ENCODE results near the gene NAB2. TPM values are rescaled to one million over a fixed set of nuclear protein-coding genes. Genes with fewer than 3 reads are reported as not detected.

NAB2 gene
- total and polyA plus RNA-seq, 9 of the 15 experiments (the other 6 are each of a cell fraction or from before 2014, with no cell fraction given), result 0.45 to 40.9 (median 20.4) TPM

DNA sequence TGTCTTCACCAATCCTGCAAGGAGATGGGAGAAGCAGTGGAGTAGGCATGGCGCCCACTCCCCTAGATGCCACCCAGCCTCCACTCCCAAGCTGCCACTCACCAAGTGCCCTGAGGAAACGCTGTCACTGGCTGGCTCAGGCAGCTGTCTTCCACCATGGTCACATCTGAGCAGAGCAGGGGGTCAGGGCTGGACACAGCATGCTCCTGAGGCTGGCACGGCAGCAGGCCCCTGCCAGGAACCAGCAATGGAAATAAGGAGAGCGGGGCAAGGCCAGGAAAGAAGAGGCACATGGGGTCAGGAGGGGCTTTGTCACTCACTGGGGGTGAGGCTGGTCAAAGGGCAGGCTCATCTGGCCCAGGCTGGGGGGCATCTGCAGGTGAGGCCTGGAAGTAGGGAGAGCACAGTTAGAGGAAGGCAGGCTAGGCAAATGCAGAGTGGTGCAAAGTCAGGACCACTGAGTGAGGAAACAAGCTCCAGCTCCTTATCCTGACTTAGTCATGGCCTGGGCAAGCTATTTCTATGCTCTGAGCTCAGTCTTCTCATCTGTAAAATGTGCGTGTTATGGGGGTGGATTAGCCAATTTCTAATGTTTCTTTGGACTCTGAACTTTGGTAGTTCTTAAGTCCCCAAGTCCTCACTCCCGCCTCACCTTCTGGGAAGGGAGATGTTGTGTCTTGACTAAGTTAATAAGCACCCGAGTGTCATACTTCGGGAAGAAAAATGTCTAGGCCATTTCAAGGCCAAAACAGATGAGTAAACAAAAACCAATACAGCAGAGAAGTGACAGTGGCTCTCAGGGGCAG lies 8.0 kb downstream of the NAB2 start:
- H2AFZ ChIP-seq (ENCODE audit: low read depth, low read length), result peak overlapping the region; percentile 24; the same call in 1 of the 2 replicates
- FAIRE-seq (no peak), ATAC-seq (no peak), DNase-seq (ENCODE audit: extremely low read depth in 1 of 4, low spot score in 3 of 4) (peak in 2 of 4 experiments; percentile 7 to 9)
- ChIA-PET CTCF (ENCODE audit: low intra/inter-chr PET ratio) (no interaction called here), POLR2A (interaction anchor here (0.6 to 5.1 kb wide), 8 partner anchors 8 to 203 kb away, joined by 3 to 32 read pairs (median 4); partner anchors contain the start of gene STAT6)
- in situ Hi-C loops (cut with MboI) (no loop called here), intact Hi-C loops (cut with micrococcal nuclease) (no loop called here)
- H3K4me1 ChIP-seq (replicated peaks in 1 of 2; ENCODE audit: control insufficient read depth in 2 of 2, insufficient read depth in 2 of 2, low read length in 2 of 2), result peaks cover 37 to 55% of the 10 kb centered on the region in 2 experiments
- no peaks in the 10 kb centered on the region; the same call in 1 of the 2 replicates for H4K20me1 ChIP-seq (replicated peaks; ENCODE audit: control insufficient read depth, insufficient read depth, low read length)
- peaks cover 67% of the 10 kb centered on the region for H3K36me3 ChIP-seq (ENCODE audit: control insufficient read depth, insufficient read depth, low read length)
- BruUV-seq (replicated peaks), result no TSS peak
- H3K4me2 ChIP-seq (ENCODE audit: insufficient read depth, low read length), result no peak overlapping the region
- WGBS (ENCODE audit: insufficient coverage, low coverage, missing lambda C conversion rate), result 64% methylated on average over 8 of the region's 8 CpGs
- H3K9ac ChIP-seq (ENCODE audit: insufficient read depth in 1 of 2, low read depth in 2 of 2, low read length in 2 of 2), result peak overlapping the region; percentile 20 to 81; a peak in 3 of 4 replicates
- H3K9me3 ChIP-seq (replicated peaks; ENCODE audit: control insufficient read depth, insufficient read depth, low read depth, low read length), result no peaks in the 10 kb centered on the region
- H3K27me3 ChIP-seq (ENCODE audit: control insufficient read depth in 2 of 2, insufficient read depth in 2 of 2, low read length in 2 of 2), result no peaks in the 10 kb centered on the region; a peak in 1 of 5 replicates
- H3K79me2 ChIP-seq (ENCODE audit: control insufficient read depth, insufficient read depth, low read length), result peaks cover 12% of the 10 kb centered on the region; the same call in 2 of the 3 replicates
- H3K9me1 ChIP-seq (ENCODE audit: control insufficient read depth, insufficient read depth, low read length), result no peaks in the 10 kb centered on the region
- no peak overlapping the region for H3K4me3 ChIP-seq
- H3K27ac ChIP-seq (ENCODE audit: extremely low read depth, low read depth, low read length), result peak overlapping the region; percentile 52
- TF ChIP-seq SREBF2 (CRISPR knock-in tag; IDR thresholded peaks at IDR 0.05) (no peak), HEY1 (CRISPR knock-in tag; IDR thresholded peaks at IDR 0.05; ENCODE audit: borderline replicate concordance) (no peak), MAFF (IDR thresholded peaks at IDR 0.05; ENCODE audit: low read length) (peak; percentile 32; the same call in 1 of the 2 replicates), MCM7 (IDR thresholded peaks at IDR 0.05) (no peak), RAD21 (CRISPR knock-in tag; conservative IDR thresholded peaks at IDR 0.05 in 1 of 2, IDR thresholded peaks at IDR 0.05 in 1 of 2) (no peak), MCM3 (IDR thresholded peaks at IDR 0.05) (no peak), NFE2 (IDR thresholded peaks at IDR 0.05; ENCODE audit: low read depth) (0 out of 2 replicates have a peak, but pooled peaks have one; percentile 1), RBM25 (IDR thresholded peaks at IDR 0.05; ENCODE audit: low read depth, low read length, severe bottlenecking) (peak; percentile 97), ATF4 (CRISPR knock-in tag; IDR thresholded peaks at IDR 0.05) (no peak), SP2 (IDR thresholded peaks at IDR 0.05; ENCODE audit: extremely low read depth, low read depth, low read length, poor library complexity, severe bottlenecking) (no peak), RBFOX2 (IDR thresholded peaks at IDR 0.05; ENCODE audit: low read depth, low read length) (peak; percentile 51; the same call in 1 of the 2 replicates), CHD4 (IDR thresholded peaks at IDR 0.05; ENCODE audit: insufficient read depth, insufficient replicate concordance, low read depth, low read length, poor library complexity, severe bottlenecking) (no peak), SMARCA5 (IDR thresholded peaks at IDR 0.05) (0 out of 2 replicates have a peak, but pooled peaks have one; percentile 48), RCOR1 (IDR thresholded peaks at IDR 0.05; ENCODE audit: borderline replicate concordance in 1 of 2, low read depth in 2 of 2, low read length in 2 of 2) (peak in 1 of 2 experiments; percentile 60; a peak in 1 of 4 replicates), BCOR (IDR thresholded peaks at IDR 0.05) (peak; percentile 93), POLR2A (conservative IDR thresholded peaks at IDR 0.05) (no peak)
- TF ChIP-seq, protein P1, sequence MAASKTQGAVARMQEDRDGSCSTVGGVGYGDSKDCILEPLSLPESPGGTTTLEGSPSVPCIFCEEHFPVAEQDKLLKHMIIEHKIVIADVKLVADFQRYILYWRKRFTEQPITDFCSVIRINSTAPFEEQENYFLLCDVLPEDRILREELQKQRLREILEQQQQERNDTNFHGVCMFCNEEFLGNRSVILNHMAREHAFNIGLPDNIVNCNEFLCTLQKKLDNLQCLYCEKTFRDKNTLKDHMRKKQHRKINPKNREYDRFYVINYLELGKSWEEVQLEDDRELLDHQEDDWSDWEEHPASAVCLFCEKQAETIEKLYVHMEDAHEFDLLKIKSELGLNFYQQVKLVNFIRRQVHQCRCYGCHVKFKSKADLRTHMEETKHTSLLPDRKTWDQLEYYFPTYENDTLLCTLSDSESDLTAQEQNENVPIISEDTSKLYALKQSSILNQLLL (CRISPR knock-in tag; IDR thresholded peaks at IDR 0.05; ENCODE audit: borderline replicate concordance), result no peak
- TF ChIP-seq, protein P2, sequence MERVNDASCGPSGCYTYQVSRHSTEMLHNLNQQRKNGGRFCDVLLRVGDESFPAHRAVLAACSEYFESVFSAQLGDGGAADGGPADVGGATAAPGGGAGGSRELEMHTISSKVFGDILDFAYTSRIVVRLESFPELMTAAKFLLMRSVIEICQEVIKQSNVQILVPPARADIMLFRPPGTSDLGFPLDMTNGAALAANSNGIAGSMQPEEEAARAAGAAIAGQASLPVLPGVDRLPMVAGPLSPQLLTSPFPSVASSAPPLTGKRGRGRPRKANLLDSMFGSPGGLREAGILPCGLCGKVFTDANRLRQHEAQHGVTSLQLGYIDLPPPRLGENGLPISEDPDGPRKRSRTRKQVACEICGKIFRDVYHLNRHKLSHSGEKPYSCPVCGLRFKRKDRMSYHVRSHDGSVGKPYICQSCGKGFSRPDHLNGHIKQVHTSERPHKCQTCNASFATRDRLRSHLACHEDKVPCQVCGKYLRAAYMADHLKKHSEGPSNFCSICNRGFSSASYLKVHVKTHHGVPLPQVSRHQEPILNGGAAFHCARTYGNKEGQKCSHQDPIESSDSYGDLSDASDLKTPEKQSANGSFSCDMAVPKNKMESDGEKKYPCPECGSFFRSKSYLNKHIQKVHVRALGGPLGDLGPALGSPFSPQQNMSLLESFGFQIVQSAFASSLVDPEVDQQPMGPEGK (CRISPR knock-in tag; IDR thresholded peaks at IDR 0.05; ENCODE audit: borderline replicate concordance), result no peak

Measured in K562 (cell line).